ENCODE measurements around the gene KRT6C.
"Not testable (repeated sequence)": the region's sequence is repeated elsewhere in the genome, so short reads cannot be mapped to it uniquely, and the experiment has no call there.

The KRT6C gene

DNA sequence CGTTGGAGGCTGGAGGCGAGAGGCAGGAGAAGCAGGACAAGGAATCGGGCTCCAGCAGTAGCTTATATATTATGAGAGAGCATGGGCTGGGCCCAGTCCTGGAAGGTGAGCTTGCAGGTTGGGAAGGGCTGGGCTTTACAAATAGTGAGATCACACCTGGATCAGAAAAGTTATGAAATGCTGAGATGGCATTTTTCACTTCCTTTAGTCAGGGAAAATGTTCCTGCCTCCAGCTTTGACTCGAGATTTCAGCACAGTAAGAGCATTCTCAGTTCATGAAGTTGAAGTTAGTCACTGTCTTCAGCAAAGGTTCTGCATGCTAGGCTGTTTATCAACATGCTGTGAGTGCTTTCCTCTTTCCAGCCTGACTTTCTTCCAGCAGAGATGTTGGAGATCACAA lies at the start of gene KRT6C:
TSS of gene KRT6C (minus strand) at position 38 of the 400 bp plus-strand sequence. CDS start 68 bp downstream, outside the sequence.
- DNase-seq = no peak

DNA sequence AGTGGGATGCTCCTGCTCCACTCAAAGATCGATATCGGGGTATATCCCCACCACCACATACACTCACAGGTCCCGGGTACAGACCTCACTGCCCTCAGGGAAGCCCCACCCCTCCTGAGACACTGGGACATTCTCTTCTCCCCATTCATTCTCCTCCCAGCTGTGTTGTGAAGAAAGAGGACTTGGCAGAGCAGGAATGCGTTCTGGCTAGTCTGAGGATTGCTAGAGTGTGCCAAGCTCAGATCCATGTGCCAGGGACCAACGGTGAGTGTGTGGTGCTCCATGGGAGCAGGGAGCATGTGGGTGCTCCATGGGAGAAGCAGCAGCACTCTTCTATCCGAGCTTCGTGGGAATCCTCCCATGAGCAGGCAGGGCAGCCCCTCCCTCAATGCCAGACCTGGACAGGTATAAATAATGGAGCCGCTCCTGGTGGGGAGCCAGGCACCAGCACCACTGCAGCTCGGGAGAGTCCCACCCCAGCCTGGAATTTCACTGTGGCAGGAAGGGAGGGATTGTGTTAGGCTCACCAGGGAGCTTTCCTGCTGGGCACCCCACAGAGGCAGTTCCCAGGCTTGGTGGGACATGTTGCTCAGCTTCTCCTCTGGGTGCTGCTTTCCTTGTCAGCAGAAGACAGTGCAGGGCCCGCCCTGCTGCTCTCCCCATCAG lies 48.9 kb upstream of the KRT6C start:
- DNase-seq = peak; percentile 61

DNA sequence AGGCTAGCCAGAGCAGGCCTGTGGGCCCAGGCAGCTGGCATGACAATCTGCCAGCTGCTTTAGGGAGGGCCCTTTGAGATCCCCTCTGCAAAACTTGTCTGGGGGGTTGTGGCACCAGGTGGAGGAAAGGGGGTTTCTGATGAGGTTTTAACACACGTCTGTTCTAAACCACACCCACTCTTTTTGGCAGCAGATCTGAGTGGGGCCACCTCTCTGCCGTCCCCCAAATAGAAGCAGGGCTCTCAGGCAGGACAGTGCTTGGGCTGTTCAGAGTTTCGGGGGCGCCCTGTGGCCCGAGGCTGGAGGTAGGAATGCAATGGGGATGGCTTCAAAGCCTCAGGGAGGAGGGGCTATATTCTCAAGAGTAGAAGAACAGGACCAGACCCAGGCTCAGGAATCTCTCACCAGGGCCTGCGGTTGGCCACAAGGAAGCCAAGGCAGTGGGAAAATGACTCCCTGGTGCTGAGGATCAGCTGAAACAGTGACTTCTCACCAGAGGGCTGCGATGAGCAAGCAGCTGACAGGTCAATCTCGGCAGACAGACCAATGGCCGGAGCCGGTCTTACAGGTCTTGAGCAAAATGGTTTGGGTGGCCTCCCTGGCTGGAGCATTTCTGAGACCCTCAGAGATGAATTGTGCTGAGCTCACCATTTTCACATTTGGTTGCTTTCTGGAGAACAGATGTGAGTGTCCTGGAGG lies 48.1 kb upstream of the KRT6C start:
- peak; percentile 94 for DNase-seq

DNA sequence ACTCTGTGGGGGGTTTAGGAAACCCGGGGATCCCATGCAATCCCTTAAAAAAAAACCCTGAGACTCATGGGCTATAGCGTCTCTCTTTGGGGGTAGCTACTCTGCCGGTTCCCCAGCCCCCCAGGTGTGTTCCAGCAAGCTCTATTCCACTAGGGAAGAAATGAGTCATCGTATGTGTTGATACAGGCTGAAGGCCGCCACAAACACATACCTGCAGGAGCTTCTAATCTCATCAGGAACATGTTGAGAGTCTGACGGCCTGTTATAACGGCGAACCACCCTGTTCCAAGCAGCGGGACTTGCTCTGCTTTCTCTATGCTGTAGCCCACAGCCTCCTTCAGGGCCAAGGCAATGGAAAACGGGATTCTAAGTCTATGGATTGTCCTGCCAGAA lies 47.6 kb upstream of the KRT6C start:
- DNase-seq = peak; percentile 68

DNA sequence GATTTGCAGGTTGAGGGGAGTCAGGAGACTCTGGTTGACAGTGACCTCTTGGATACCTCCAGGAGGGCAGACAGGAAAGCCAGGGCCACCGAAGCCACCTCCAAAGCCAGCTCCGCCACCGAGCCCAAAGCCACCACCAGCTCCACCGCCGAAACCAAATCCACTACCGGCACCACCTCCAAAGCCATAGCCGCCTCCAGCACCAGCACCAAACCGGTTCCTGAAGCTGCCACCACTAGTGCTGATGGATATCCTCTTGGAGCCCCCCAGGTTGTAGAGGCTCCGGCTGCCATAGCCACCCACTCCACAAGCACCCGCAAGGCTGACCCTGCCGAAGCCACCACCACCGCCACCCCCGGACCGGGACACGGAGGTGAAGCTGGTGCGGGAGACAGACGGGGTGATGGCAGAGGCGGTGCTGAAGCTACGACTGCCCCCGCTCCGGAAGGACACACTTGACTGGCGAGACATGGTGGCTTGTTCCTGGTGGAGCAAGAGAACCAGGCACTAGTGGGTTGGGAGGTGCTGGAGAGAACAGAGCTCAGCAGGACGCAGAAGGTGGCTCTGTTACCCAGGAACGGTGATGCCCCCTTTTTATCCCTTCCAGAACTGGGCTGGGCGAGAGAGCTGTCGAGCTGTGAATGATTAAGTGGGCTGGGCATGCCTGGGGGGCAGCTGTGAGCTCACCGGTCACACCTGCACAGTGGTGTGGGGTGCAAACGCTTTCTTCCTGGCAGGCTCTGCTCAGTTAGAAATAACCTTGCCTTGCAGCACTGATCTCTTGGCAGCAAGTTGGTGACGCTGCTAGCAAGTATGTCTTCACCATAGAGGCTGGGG lies 46.4 kb upstream of the KRT6C start, which contains the start of gene KRT5:
TSS of gene KRT5 (minus strand) at position 569 of the 837 bp plus-strand sequence. CDS start at position 471, 98 bp downstream.
- DNase-seq = peak; percentile 51

DNA sequence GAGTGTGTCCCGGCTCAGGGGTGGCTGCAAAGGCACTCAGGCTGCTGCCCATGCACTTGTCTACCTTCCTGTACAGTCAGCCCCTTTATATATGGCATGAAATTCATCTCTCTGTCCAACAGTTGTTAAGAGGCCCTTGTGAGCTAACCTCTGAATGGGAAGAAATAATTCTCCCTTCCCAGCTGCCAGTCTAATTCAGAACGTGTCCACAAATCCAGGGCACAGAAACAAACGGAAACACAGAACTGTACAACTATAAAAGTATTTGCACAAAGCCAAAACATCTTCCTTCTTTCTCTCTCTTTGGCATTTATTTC lies 45.7 kb upstream of the KRT6C start:
- DNase-seq = no peak

DNA sequence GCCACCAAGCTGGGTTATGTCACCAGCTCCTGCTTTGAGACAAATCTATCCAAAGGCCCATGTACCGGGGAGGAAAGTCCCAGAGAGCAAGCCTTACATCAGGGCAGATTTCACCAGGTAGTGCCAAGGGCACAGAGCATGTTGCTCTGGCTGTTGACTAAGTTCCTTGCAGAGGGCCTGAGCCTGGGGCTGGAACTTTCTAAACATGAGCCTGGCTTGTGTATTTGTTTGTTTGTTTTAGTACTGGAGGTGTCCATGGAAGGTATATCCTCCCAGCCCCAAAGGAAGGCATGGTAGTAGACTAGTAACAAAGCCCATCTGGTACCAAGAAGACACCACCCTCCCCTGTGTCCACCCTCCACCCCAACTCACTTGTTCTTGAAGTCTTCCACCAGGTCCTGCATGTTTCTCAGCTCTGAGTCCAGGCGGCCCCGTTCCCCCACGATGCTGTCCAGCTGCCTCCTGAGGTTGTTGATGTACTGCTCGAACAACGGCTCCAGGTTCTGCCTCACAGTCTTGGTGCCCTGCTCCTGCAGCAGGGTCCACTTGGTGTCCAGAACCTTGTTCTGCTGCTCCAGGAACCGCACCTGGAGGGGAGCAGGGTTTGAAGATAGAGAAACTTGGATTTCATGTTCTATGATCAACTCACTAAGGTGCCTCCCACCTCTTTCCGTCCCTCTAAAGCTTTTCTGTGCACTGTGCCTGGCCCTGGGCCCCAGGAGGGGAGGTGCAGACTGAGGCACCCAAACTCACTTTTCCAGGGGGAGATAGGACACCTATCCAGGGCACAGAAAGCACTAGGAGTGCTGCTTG lies 45.2 kb upstream of the KRT6C start:
- DNase-seq = peak; percentile 40

DNA sequence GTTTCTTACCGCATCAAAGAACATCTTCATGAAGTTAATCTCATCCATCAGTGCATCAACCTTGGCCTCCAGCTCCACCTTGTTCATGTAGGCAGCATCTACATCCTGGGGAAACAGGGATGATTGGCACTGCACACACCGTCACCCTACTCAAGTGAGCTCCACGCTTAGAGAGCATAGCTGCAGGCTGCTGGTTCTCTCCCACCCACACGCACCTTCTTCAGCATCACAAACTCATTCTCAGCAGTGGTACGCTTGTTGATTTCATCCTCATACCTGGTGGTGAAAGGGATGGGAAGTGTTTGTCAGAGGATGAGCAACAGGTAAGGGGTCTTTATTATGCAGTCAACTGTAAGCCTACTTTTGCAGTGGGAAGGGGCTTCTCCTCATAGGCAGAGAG lies 44.3 kb upstream of the KRT6C start:
- DNase-seq = no peak

DNA sequence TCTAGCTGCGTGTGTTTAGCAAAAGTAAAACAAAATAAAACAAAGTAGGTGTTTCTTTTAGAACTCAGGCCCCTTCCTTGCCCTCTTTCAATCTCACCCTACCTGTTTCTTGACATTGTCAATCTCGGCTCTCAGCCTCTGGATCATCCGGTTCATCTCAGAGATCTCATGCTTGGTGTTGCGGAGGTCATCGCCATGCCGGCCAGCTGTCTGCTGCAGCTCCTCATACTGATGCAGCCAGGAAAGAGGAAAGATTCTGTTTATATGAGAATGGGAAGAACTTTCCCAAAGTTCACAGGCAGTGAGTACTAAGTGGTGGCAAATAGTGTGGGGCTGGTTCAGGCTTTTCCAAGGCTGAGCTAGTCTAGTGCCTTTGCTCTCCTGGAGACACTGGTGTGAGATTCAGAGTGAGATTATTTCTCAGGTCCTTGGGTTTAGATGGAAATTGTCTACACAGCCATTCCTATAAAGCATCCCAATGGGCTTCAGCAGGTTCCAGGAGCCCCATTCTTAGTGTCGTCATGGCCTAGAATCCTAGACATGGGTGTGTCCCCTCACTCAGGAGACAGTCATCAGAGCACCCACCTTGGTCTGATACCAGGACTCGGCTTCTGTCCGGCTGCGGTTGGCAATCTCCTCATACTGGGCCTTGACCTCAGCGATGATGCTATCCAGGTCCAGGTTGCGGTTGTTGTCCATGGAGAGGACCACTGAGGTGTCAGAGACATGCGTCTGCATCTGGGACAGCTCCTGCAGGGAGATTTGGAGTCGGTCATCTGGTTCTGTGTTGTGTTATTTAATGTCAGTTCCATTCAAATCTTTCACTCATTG lies 43.6 kb upstream of the KRT6C start:
- DNase-seq = peak; percentile 47

DNA sequence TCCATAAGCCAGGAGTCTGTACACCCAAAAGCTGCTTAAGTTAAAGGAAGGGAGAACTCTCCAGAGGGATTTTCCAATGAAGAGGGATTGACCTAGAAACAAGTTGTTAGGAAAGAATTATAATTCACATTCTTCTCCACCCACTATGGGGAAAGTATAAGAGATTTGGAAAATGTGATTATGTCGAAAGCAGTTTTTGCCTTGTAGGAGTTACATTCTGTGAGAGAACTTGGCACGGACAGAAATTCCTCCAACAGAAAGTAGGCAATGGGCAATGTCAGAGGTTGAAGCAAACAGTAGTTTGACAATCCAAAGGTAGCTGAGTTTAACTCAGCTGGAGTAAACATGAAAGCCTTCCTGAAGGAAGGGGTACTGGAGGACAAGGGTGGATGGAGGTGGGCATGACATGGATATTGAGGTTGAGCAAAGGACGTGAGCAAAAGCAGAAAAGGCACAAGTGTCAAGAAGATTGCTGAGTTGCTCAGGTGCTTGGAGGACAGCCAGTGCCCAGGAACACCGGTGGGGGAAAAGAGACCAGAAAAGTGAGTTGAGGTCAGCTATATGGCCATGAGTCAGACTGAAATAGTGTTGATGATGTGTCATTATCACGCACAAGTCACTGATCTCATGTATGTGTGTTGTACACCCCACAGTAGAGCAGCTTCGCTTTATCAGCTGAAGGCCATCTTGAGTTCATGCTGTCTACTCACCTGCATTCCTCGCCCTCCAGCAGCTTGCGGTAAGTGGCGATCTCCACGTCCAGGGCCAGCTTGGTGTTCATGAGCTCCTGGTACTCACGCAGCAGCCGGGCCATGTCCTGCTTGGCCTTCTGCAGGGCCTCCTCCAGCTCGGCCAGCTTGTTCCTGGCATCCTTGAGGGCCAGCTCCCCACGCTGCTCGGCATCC lies 42.6 kb upstream of the KRT6C start:
- DNase-seq = peak; percentile 49

DNA sequence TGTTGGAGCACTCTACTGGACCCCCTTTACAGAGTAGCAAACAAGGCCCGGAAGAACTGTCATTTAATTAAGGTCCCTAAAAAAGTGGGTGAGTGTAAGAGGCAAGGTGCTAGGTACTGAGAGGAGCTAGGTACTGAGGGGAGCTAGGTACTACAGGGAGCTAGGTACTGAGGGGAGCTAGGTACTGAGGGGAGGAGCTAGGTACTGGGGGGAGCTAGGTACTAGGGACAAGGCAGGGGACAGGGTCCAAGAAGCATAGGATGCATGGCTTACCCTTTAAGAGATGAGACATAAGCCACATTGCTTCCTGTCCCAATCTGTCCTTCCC lies 41.7 kb upstream of the KRT6C start:
- no peak for DNase-seq

DNA sequence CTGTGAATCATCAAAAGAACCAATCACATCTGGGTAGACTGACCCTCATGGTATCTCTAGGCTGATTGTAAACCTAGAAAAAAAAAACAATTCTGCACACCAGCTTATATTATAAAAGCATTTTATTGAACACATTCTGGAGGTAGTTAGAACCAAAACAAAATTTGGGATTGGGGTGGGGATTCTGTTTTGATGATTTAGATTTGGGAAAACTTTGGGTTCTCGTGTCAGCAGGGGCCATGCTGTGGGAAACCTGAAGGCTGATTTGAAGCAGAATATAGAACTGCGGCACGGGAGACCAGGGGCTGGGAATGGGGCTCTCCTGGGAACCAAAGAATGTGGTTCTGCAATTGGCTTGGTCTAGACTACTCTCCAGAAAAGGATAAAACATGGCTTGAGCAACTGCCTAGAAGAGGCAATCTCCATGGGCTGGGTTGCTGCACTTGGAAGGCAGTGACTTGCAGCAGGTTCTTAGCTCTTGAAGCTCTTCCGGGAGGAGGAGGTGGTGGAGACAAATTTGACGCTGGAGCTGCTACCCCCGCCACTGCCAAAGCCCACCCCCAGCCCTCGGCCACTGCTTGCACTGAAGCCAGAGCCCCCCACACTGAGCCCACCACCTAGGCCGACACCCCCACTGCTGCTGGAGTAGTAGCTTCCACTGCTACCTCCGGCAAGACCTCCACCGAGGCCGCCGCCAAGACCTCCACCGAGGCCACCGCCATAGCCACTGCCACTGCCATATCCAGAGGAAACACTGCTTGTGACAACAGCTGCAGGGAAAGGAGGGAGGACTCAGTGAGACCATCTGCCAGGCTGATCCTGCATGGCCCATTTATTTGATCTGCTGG lies 41.1 kb upstream of the KRT6C start:
- peak; percentile 47 for DNase-seq

DNA sequence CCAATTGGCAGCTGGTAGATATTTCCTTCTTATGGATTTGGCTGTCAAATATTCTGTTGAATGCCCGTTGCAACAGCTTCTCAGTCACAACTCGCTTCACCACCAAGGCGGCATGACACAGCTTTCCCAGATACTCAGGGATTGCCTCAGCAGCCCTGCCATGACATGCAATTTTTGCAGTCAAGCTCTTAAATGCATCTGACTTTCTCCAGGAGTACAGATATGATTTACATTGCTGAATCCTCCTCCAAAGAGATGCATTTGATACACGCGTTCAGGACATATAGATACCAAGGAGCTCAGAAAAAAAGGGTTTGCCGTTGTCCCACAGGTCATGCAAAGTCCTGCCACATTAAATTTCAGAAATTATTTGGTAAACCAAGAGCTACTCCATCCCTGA lies 40.1 kb upstream of the KRT6C start:
- no peak for DNase-seq

DNA sequence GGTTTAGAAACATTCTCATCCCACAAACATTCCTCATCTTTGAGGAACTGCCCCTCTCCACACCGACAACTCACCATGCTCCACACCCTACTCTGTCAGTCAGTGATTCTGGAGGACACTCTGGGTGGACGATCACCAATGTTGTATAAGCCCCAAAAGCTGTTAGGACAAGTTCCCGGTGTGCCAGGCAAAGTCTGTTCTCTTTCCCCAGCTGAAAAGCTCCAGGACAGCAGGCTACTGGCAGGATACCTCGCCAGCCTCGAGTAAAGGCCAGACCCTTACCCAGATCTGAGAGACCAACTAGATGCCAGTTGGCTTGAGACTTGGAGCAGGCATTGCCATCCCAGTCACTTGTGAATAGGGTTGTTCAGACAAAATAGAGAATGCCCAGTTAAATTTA lies 34.6 kb upstream of the KRT6C start:
- no peak for DNase-seq

DNA sequence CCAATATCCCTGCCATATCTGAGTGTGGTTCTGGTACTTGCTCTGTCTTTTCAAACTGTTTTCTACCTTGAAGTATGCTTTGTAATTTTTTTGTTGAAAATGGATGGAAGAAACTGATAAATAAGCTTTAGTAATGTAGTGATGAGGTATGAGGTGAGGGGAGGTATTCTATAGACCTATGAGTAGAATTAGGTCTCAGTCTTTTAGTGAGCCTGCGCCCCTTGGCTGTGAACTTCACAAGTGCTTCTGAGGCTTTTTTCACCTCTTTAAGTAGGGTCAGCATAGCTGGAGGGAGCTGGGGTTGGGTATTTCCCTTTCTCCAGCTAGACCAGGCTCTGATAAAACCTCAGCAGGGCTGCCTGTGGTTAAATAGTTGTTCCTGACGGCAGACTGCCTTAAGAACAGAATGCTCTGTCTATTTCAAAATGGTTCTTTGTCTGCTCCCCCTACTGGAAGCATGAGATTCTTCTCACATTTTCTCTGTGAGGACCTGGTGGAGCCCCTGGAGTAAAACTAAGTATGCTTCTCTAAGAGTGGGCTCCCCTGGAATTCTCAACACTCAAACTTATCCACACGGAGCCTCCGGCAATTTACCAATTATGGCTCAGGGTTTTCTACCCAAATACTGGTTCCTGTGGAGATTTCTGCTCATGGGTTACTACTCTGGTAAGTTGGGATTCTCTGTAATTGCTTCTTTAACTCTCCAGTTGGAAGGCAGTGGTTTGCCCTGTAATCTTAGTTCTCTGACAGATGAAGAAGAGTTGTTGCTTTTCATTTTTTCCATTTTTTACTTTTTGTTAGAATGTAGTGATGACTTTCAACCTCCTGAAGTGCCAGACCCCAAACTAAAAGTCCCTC lies 33.5 kb upstream of the KRT6C start:
- peak; percentile 88 for DNase-seq

DNA sequence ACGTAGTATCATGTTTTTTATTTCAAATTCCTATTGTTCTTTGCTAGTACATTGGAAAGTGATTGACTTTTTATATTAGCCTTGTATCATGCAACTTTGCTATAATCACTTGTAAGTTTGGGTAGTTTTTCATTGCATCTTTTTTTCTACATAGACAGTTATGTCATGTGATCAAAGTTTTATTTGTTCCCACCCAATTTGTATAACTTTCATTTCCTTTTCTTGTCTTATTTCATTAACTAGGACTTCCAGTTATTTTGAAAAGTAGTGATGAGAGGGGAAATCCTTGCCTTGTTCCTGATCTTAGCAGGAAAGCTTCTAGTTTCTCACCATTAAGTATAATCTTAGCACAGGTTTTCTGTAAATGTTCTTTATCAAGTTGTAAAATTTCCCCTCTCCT lies 29.3 kb upstream of the KRT6C start:
- no peak for DNase-seq

DNA sequence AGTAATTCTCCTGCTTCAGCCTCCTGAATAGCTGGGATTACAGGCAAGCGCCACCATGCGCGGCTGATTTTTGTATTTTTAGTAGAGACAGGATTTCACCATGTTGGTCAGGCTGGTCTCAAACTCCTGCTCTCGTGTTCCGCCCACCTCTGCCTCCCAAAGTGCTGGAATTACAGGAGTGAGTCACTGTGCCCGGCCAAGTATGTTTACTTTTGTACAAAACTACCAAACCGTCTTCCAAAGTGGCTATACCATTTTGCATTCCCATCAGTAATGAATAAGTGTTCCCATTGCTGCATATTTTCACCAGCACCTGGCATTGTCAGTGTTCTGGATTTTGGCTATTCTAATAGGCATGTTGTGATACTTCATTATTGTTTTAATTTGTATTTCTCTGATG lies 27.9 kb upstream of the KRT6C start:
- DNase-seq = no peak

DNA sequence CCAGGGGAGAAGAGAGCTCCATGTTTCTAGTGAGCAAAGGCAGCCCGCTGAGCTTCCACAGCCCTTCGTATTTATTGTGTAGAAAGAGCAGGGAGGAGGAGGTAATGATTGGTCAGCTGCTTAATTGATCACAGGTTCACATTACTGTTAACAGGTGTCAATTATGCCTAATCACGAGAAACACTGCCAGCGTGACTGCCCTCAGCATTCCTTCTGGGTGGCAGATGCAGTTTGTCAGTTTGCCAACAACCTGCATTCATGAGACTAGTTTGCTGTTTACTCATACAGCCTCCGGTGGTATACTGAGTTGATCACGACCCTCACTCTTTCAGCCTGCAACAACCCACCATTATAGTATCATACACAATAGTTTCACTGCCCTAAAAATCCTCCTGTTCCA lies 27.0 kb upstream of the KRT6C start:
- DNase-seq = not testable (repeated sequence)
